Endothelial cell of umbilical vein (primary cell): ENCODE measurements around the gene ZC3H18.

Experiments
- EZH2 ChIP-seq: IDR thresholded peaks from 2 replicates; pipeline ENCODE4 v1.6.1; 2012; ENCODE audit warnings: borderline replicate concordance, low read depth, mild to moderate bottlenecking, moderate library complexity, low read length, inconsistent platforms; ENCODE audit not compliant: severe bottlenecking
- FOS ChIP-seq: IDR thresholded peaks from 2 replicates; pipeline ENCODE4 v1.6.1; 2011; ENCODE audit warnings: mild to moderate bottlenecking, low read length, moderate library complexity, borderline replicate concordance; ENCODE audit not compliant: insufficient read depth
- MYC ChIP-seq: IDR thresholded peaks from one replicate; pipeline ENCODE4 v1.6.1; 2011; ENCODE audit warnings: mild to moderate bottlenecking, low read depth, low read length
- POLR2A ChIP-seq: IDR thresholded peaks from 2 replicates; pipeline ENCODE4 v1.6.1; 2012; ENCODE audit warnings: low read depth, mild to moderate bottlenecking, control low read depth, low read length
- TF ChIP-seq, protein P1 (sequence below), 2 donors: IDR thresholded peaks; 1 replicate in 1 of 2; 2 replicates in 1 of 2; pipeline ENCODE4 v1.5.1; 2011; ENCODE audit warnings: low read length in 2 of 2, mild to moderate bottlenecking in 2 of 2, moderate library complexity in 2 of 2, control low read depth in 1 of 2, inconsistent platforms in 1 of 2, low read depth in 1 of 2; ENCODE audit not compliant: insufficient read depth in 1 of 2; ENCODE audit errors: extremely low read depth in 1 of 2
- TF ChIP-seq, protein P2 (sequence below): IDR thresholded peaks from 2 replicates; pipeline ENCODE4 v1.6.1; 2011; ENCODE audit not compliant: insufficient read depth, insufficient read length

DNA sequence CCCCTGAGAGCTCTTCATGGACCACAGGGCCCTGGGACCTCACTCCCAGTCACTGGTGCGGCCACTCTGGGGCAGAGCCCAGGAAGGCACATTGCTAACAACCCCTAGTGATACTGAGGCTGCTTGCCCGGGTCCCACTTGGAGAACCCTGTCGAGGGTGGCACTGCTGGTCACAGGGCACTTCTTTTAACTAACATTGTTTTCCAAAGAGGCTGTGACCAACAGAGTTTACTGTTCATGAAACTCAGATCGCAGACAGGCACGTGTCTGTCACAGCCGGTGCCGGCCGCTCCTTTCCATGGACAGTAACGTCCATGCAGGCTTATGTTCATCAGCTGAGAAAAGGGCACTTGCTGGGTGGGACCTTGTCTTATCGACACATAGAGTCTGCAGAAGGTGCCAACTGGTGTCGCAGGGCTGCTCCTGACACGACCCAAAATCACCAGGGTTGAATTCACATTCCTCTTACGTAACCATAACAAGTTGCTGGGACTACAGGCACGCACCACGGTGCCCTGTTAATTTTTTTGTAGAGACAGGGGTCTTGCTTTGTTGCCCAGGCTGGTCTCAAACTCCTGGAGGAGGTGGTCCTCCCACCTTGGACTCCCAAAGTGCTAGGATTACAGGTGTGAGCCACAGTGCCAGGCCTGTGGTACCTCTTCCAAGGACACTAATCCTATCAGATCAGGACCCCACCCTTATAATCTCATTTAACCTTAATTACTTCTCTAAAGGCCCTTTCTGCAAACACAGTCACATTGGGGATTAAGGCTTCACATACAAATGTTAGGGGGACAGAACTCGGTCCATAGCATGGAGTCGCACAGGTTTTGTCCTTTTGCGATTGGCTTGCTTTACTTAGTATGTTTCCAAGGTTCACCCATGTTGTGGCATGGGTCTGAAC is 1.2 kb upstream of the ZC3H18 start:
- TF ChIP-seq, protein P1, sequence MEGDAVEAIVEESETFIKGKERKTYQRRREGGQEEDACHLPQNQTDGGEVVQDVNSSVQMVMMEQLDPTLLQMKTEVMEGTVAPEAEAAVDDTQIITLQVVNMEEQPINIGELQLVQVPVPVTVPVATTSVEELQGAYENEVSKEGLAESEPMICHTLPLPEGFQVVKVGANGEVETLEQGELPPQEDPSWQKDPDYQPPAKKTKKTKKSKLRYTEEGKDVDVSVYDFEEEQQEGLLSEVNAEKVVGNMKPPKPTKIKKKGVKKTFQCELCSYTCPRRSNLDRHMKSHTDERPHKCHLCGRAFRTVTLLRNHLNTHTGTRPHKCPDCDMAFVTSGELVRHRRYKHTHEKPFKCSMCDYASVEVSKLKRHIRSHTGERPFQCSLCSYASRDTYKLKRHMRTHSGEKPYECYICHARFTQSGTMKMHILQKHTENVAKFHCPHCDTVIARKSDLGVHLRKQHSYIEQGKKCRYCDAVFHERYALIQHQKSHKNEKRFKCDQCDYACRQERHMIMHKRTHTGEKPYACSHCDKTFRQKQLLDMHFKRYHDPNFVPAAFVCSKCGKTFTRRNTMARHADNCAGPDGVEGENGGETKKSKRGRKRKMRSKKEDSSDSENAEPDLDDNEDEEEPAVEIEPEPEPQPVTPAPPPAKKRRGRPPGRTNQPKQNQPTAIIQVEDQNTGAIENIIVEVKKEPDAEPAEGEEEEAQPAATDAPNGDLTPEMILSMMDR (IDR thresholded peaks at IDR 0.05; ENCODE audit: extremely low read depth in 1 of 2, insufficient read depth in 1 of 2, low read depth in 1 of 2, low read length in 2 of 2): no peak
- TF ChIP-seq POLR2A: no peak
- TF ChIP-seq EZH2: no peak
- no peak for TF ChIP-seq FOS
- TF ChIP-seq MYC: no peak
- TF ChIP-seq, protein P2, sequence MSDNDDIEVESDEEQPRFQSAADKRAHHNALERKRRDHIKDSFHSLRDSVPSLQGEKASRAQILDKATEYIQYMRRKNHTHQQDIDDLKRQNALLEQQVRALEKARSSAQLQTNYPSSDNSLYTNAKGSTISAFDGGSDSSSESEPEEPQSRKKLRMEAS: no peak
